ENCODE measurements around the gene DOLPP1. TPM values are rescaled to one million over a fixed set of nuclear protein-coding genes. Genes with fewer than 3 reads are reported as not detected.

The DOLPP1 gene
- total and polyA plus RNA-seq, 2 of the 13 experiments (the other 11 are each of a cell fraction or from before 2014, with no cell fraction given): 21.0 to 34.1 TPM

GRCh38 chr9:129109952-129110739 is 29.2 kb downstream of the DOLPP1 start (continued):
- TF ChIP-seq, protein P1, sequence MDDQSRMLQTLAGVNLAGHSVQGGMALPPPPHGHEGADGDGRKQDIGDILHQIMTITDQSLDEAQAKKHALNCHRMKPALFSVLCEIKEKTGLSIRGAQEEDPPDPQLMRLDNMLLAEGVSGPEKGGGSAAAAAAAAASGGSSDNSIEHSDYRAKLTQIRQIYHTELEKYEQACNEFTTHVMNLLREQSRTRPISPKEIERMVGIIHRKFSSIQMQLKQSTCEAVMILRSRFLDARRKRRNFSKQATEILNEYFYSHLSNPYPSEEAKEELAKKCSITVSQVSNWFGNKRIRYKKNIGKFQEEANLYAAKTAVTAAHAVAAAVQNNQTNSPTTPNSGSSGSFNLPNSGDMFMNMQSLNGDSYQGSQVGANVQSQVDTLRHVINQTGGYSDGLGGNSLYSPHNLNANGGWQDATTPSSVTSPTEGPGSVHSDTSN (CRISPR knock-in tag; IDR thresholded peaks at IDR 0.05; ENCODE audit: borderline replicate concordance): peak; percentile 26; the same call in 1 of the 2 replicates
- TF ChIP-seq SRY (CRISPR knock-in tag; IDR thresholded peaks at IDR 0.05) (peak; percentile 86; the same call in 1 of the 2 replicates), ZNF788 (CRISPR knock-in tag; IDR thresholded peaks at IDR 0.05; ENCODE audit: borderline replicate concordance) (peak; percentile 24; the same call in 1 of the 2 replicates), ONECUT2 (CRISPR knock-in tag; IDR thresholded peaks at IDR 0.05) (no peak), E2F2 (CRISPR knock-in tag; IDR thresholded peaks at IDR 0.05; ENCODE audit: borderline replicate concordance) (no peak), ZNF614 (CRISPR knock-in tag; IDR thresholded peaks at IDR 0.05; ENCODE audit: borderline replicate concordance) (peak; percentile 36; the same call in 1 of the 2 replicates), CBFB (CRISPR knock-in tag; IDR thresholded peaks at IDR 0.05) (peak; percentile 48; the same call in 1 of the 2 replicates), ZNF572 (CRISPR knock-in tag; IDR thresholded peaks at IDR 0.05) (no peak), ZFX (CRISPR knock-in tag; IDR thresholded peaks at IDR 0.05; ENCODE audit: low read depth) (peak; percentile 93), ZNF230 (CRISPR knock-in tag; IDR thresholded peaks at IDR 0.05) (no peak), TFDP2 (CRISPR knock-in tag; IDR thresholded peaks at IDR 0.05) (no peak), ZNF761 (CRISPR knock-in tag; conservative IDR thresholded peaks at IDR 0.05) (no peak), ZNF331 (CRISPR knock-in tag; IDR thresholded peaks at IDR 0.05) (0 out of 2 replicates have a peak, but pooled peaks have one; percentile 14), ZEB1 (IDR thresholded peaks at IDR 0.05; ENCODE audit: insufficient replicate concordance, low read depth) (no peak), HHEX (CRISPR knock-in tag; IDR thresholded peaks at IDR 0.05) (no peak), PAF1 (CRISPR knock-in tag; IDR thresholded peaks at IDR 0.05) (no peak), ZSCAN12 (CRISPR knock-in tag; IDR thresholded peaks at IDR 0.05) (peak; percentile 48; the same call in 1 of the 2 replicates), STAG1 (CRISPR knock-in tag; IDR thresholded peaks at IDR 0.05) (peak; percentile 11; the same call in 1 of the 2 replicates), KDM5B (CRISPR knock-in tag; IDR thresholded peaks at IDR 0.05; ENCODE audit: borderline replicate concordance) (peak; percentile 81), ATF7-NPFF (CRISPR knock-in tag; IDR thresholded peaks at IDR 0.05; ENCODE audit: low read depth) (peak; percentile 91)
- TF ChIP-seq, protein P2, sequence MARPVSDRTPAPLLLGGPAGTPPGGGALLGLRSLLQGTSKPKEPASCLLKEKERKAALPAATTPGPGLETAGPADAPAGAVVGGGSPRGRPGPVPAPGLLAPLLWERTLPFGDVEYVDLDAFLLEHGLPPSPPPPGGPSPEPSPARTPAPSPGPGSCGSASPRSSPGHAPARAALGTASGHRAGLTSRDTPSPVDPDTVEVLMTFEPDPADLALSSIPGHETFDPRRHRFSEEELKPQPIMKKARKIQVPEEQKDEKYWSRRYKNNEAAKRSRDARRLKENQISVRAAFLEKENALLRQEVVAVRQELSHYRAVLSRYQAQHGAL (CRISPR knock-in tag; IDR thresholded peaks at IDR 0.05; ENCODE audit: not compliant biosample characterization): no peak
- TF ChIP-seq, protein P3, sequence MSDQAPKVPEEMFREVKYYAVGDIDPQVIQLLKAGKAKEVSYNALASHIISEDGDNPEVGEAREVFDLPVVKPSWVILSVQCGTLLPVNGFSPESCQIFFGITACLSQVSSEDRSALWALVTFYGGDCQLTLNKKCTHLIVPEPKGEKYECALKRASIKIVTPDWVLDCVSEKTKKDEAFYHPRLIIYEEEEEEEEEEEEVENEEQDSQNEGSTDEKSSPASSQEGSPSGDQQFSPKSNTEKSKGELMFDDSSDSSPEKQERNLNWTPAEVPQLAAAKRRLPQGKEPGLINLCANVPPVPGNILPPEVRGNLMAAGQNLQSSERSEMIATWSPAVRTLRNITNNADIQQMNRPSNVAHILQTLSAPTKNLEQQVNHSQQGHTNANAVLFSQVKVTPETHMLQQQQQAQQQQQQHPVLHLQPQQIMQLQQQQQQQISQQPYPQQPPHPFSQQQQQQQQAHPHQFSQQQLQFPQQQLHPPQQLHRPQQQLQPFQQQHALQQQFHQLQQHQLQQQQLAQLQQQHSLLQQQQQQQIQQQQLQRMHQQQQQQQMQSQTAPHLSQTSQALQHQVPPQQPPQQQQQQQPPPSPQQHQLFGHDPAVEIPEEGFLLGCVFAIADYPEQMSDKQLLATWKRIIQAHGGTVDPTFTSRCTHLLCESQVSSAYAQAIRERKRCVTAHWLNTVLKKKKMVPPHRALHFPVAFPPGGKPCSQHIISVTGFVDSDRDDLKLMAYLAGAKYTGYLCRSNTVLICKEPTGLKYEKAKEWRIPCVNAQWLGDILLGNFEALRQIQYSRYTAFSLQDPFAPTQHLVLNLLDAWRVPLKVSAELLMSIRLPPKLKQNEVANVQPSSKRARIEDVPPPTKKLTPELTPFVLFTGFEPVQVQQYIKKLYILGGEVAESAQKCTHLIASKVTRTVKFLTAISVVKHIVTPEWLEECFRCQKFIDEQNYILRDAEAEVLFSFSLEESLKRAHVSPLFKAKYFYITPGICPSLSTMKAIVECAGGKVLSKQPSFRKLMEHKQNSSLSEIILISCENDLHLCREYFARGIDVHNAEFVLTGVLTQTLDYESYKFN (CRISPR knock-in tag; conservative IDR thresholded peaks at IDR 0.05): no peak; the same call in none of the 2 replicates

Data from HepG2 (cell line).